K562 (cell line): ENCODE data around the gene SPOCK3. TPM values are rescaled to one million over a fixed set of nuclear protein-coding genes. Genes with fewer than 3 reads are reported as not detected.

Experiments
- ATAC-seq: fragments of 200-7000 bp; cut with Tn5 transposase; 3 replicates; pipeline ENCODE4 v1.9.1; 2020; ENCODE audit warnings: moderate library complexity
- BruUV-seq: library from RNA; stranded (reverse); fragments of 400-500 nt; replicated peaks from 2 replicates; lab custom pipeline; 2021; lab: Mats Ljungman, UMichigan
- CTCF ChIA-PET: fragments of 300-600 bp; formaldehyde crosslinking; extraction: SDS; loops from one replicate; lab custom pipeline; 2021; ENCODE audit warnings: low intra/inter-chr PET ratio; lab: Yijun Ruan, JAX
- POLR2A ChIA-PET: fragments of 300-600, 350-650 bp; sonication (Branson Sonifier 250); formaldehyde crosslinking; extraction: SDS; loops from one replicate; lab custom pipeline; 2021; ENCODE audit warnings: antibody characterized with exemption, inconsistent platforms; lab: Yijun Ruan, JAX
- DNase-seq, 4 experiments: peaks; one replicate each; pipeline versions ENCODE4 v3.0.0 to v3.0.0-alpha.2; 2011 to 2018; ENCODE audit warnings: low spot score in 3 of 4, mixed read lengths in 3 of 4; ENCODE audit errors: extremely low read depth in 1 of 4
- FAIRE-seq: peaks from 2 replicates; lab custom pipeline; 2011; peaks lifted over from hg19 to GRCh38; lab: Jason Lieb, UNC
- H2AFZ ChIP-seq: 2 replicates; pipeline ENCODE4 v1.6.0; 2011; ENCODE audit warnings: low read depth, low read length, control low read depth, inconsistent platforms
- H3K27ac ChIP-seq: fragments of 200-600 bp; 3 replicates; pipeline ENCODE4 v1.8.0; 2011; ENCODE audit warnings: low read depth, mild to moderate bottlenecking, control low read depth, inconsistent platforms, low read length, moderate library complexity, mixed read lengths; ENCODE audit errors: extremely low read depth
- H3K27me3 ChIP-seq, 2 experiments: fragments of 300-600 bp in 1 of 2; 2 replicates in 1 of 2; 3 replicates in 1 of 2; pipeline versions ENCODE4 v1.6.0 to v1.8.0; 2011; ENCODE audit warnings: inconsistent platforms in 2 of 2, low read length in 2 of 2, mild to moderate bottlenecking in 1 of 2, mixed read lengths in 1 of 2, moderate library complexity in 1 of 2; ENCODE audit not compliant: control insufficient read depth in 2 of 2, insufficient read depth in 2 of 2
- H3K36me3 ChIP-seq: fragments of 300-600 bp; 3 replicates; pipeline ENCODE4 v1.8.0; 2011; ENCODE audit warnings: mild to moderate bottlenecking, low read length, inconsistent platforms; ENCODE audit not compliant: control insufficient read depth, insufficient read depth
- H3K4me1 ChIP-seq, 2 experiments: fragments of 200-600 bp in 1 of 2; replicated peaks in 1 of 2; 2 replicates in 1 of 2; 3 replicates in 1 of 2; pipeline versions ENCODE4 v1.5.1 to v1.8.0; 2011; ENCODE audit warnings: inconsistent platforms in 2 of 2, low read length in 2 of 2, mild to moderate bottlenecking in 1 of 2, mixed read lengths in 1 of 2, moderate library complexity in 1 of 2; ENCODE audit not compliant: control insufficient read depth in 2 of 2, insufficient read depth in 2 of 2
- H3K4me2 ChIP-seq: 2 replicates; pipeline ENCODE4 v1.6.1; 2011; ENCODE audit warnings: low read length, control low read depth, inconsistent platforms, mixed read lengths; ENCODE audit not compliant: insufficient read depth
- H3K4me3 ChIP-seq: fragments of 200-600 bp; sonication (generic), shearing (Covaris generic); 2 replicates; pipeline ENCODE4 v1.5.1; 2016; ENCODE audit warnings: control low read depth, inconsistent platforms
- H3K79me2 ChIP-seq: fragments of 200-600 bp; 3 replicates; pipeline ENCODE4 v1.8.0; 2011; ENCODE audit warnings: low read length, inconsistent platforms; ENCODE audit not compliant: control insufficient read depth, insufficient read depth
- H3K9ac ChIP-seq, 2 experiments: 2 replicates each; pipeline versions ENCODE4 v1.6.0 to v1.6.1; 2011; ENCODE audit warnings: low read depth in 2 of 2, low read length in 2 of 2, control low read depth in 1 of 2, inconsistent platforms in 1 of 2, mild to moderate bottlenecking in 1 of 2, mixed read lengths in 1 of 2; ENCODE audit not compliant: insufficient read depth in 1 of 2
- H3K9me1 ChIP-seq: one replicate; pipeline ENCODE4 v1.6.0; 2011; ENCODE audit warnings: inconsistent platforms, mild to moderate bottlenecking, low read length, moderate library complexity; ENCODE audit not compliant: control insufficient read depth, insufficient read depth
- H3K9me3 ChIP-seq: replicated peaks from 2 replicates; pipeline ENCODE4 v1.5.1; 2011; ENCODE audit warnings: low read depth, low read length, inconsistent platforms; ENCODE audit not compliant: control insufficient read depth, insufficient read depth
- H4K20me1 ChIP-seq: replicated peaks from 2 replicates; pipeline ENCODE4 v1.6.1; 2011; ENCODE audit warnings: low read length, inconsistent platforms, mixed read lengths; ENCODE audit not compliant: control insufficient read depth, insufficient read depth
- ATF3 ChIP-seq, 2 experiments: fragments of 450-650 bp in 1 of 2; sonication (generic) in 1 of 2; formaldehyde crosslinking in 1 of 2; IDR thresholded peaks in 1 of 2; conservative IDR thresholded peaks in 1 of 2; 2 replicates each; pipeline versions ENCODE4 v1.6.1 to v1.8.1; 2016 to 2023; ENCODE audit warnings: mild to moderate bottlenecking in 2 of 2, moderate library complexity in 2 of 2, inconsistent platforms in 1 of 2, missing genetic modification reagents in 1 of 2
- FOXK2 ChIP-seq, 2 experiments: fragments of 450-650 bp; IDR thresholded peaks in 1 of 2; conservative IDR thresholded peaks in 1 of 2; 2 replicates each; pipeline ENCODE4 v1.6.1; 2016; ENCODE audit warnings: low read depth in 2 of 2, mild to moderate bottlenecking in 1 of 2
- HOXB6 ChIP-seq: fragments of 250-450 bp; sonication (Bioruptor Pico); IDR thresholded peaks from 2 replicates; pipeline ENCODE4 v1.5.1; 2022; ENCODE audit warnings: mild to moderate bottlenecking, borderline replicate concordance
- JUNB ChIP-seq: fragments of 450-650 bp; formaldehyde crosslinking; conservative IDR thresholded peaks from 2 replicates; pipeline ENCODE4 v1.4.0; 2020; ENCODE audit warnings: mild to moderate bottlenecking
- MCM5 ChIP-seq: fragments of 450-650 bp; IDR thresholded peaks from 2 replicates; pipeline ENCODE4 v1.6.1; 2016; ENCODE audit warnings: low read depth
- MECOM ChIP-seq: fragments of 250-450 bp; sonication (Bioruptor Pico); IDR thresholded peaks from 2 replicates; pipeline ENCODE4 v1.8.0; 2022; ENCODE audit warnings: inconsistent platforms
- NFE2 ChIP-seq: IDR thresholded peaks from 2 replicates; pipeline ENCODE4 v1.6.1; 2014; ENCODE audit warnings: antibody characterized with exemption, low read depth
- NRF1 ChIP-seq, 2 experiments: fragments of 450-650 bp; IDR thresholded peaks in 1 of 2; conservative IDR thresholded peaks in 1 of 2; 2 replicates each; pipeline ENCODE4 v1.6.1; 2014; ENCODE audit warnings: mild to moderate bottlenecking in 2 of 2
- POU5F1 ChIP-seq: fragments of 150-350 bp; IDR thresholded peaks from 2 replicates; pipeline ENCODE4 v1.6.1; 2014; ENCODE audit warnings: borderline replicate concordance, low read length, low read depth, mild to moderate bottlenecking; ENCODE audit not compliant: partially characterized antibody
- PTRF ChIP-seq: fragments of 450-650 bp; IDR thresholded peaks from 2 replicates; pipeline ENCODE4 v1.6.1; 2016; ENCODE audit warnings: mild to moderate bottlenecking, missing genetic modification characterization, missing compliant biosample characterization
- SMAD1 ChIP-seq: fragments of 150-350 bp; IDR thresholded peaks from 2 replicates; pipeline ENCODE4 v1.6.1; 2014; ENCODE audit warnings: low read length, low read depth; ENCODE audit not compliant: partially characterized antibody
- TEAD1 ChIP-seq, 2 experiments: fragments of 450-650 bp in 1 of 2; sonication (generic) in 1 of 2; formaldehyde crosslinking; IDR thresholded peaks; 2 replicates each; pipeline versions ENCODE4 v1.4.0 to v1.8.0; 2020 to 2022; ENCODE audit warnings: mild to moderate bottlenecking in 2 of 2, missing genetic modification reagents in 1 of 2
- U2AF2 ChIP-seq: fragments of 200-400 bp; formaldehyde crosslinking; optimal IDR thresholded peaks from 2 replicates; pipeline ENCODE3; 2017; ENCODE audit warnings: low read depth, mild to moderate bottlenecking, low read length
- XRCC4 ChIP-seq: IDR thresholded peaks from one replicate; pipeline ENCODE4 v1.6.1; 2011; ENCODE audit not compliant: insufficient read depth, insufficient read length; ENCODE audit errors: extremely low read depth
- ZBED1 ChIP-seq: IDR thresholded peaks from 2 replicates; pipeline ENCODE4 v1.6.1; 2014
- ZNF12 ChIP-seq: sonication (generic); formaldehyde crosslinking; IDR thresholded peaks from 2 replicates; pipeline ENCODE4 v1.4.0; 2020; ENCODE audit warnings: mild to moderate bottlenecking, missing genetic modification reagents
- ZNF280B ChIP-seq: fragments of 250-450 bp; sonication (Bioruptor Pico); IDR thresholded peaks from 2 replicates; pipeline ENCODE4 v1.5.1; 2021; ENCODE audit warnings: mild to moderate bottlenecking
- ZNF436 ChIP-seq: fragments of 250-450, 450-650 bp; sonication (Bioruptor Pico); formaldehyde crosslinking; IDR thresholded peaks from 2 replicates; pipeline ENCODE4 v1.7.0; 2020; ENCODE audit warnings: mild to moderate bottlenecking
- WGBS: fragments of 100-300 bp; shearing (Covaris generic); methylation state at CpG from one replicate; pipeline ENCODE4 v1.1.6; 2016; ENCODE audit warnings: low coverage, mixed read lengths; ENCODE audit not compliant: insufficient coverage; ENCODE audit errors: missing lambda C conversion rate; 5-methylcytosine and 5-hydroxymethylcytosine counted together
- in situ Hi-C: fragments of 300-500 bp; cut with MboI; formaldehyde crosslinking; loops from 4 replicates; pipeline ENCODE4 v1.15.0; 2018; ENCODE audit warnings: inconsistent platforms, mixed read lengths
- intact Hi-C: fragments of 100-400 bp; cut with micrococcal nuclease; formaldehyde crosslinking; loops from 2 replicates; pipeline ENCODE4 v1.14.2; 2022
- polyA plus RNA-seq, 8 experiments: library from polyadenylated mRNA; depleted of rRNA in 4 of 8; stranded (reverse) in 5 of 8; unstranded in 3 of 8; fragments of >200 nt; fragmentation: Nextera tagmentation in 2 of 8; fragmentation: Illumina TruSeq in 1 of 8; extraction: Ambion mirVana in 2 of 8; extraction: Trizol in 1 of 8; gene quantifications; 2 replicates each; pipeline versions ENCODE4 v1.2.1 to v1.2.3, GENCODE V29; 2011 to 2014; ENCODE audit warnings: inconsistent platforms in 1 of 8, missing spikeins in 1 of 8
- total RNA-seq, 7 experiments: library from RNA; depleted of rRNA in 6 of 7; stranded (reverse); fragments of >200 nt in 6 of 7; fragmentation: Illumina TruSeq in 2 of 7; extraction: Trizol in 2 of 7; gene quantifications; 2 replicates each; pipeline versions ENCODE4 v1.2.1 to v1.2.3, GENCODE V29; 2011 to 2021; ENCODE audit warnings: low replicate concordance in 1 of 7
- TF ChIP-seq, protein P1 (sequence below): IDR thresholded peaks from 2 replicates; pipeline ENCODE4 v1.6.1; 2011; ENCODE audit not compliant: insufficient read length; ENCODE audit errors: extremely low read depth
- TF ChIP-seq, protein P2 (sequence below): sonication (generic); formaldehyde crosslinking; IDR thresholded peaks from 2 replicates; pipeline ENCODE4 v1.5.0; 2020; ENCODE audit warnings: missing genetic modification reagents

Gene SPOCK3
- total and polyA plus RNA-seq, 9 of the 15 experiments (the other 6 are each of a cell fraction or from before 2014, with no cell fraction given), result not detected

DNA sequence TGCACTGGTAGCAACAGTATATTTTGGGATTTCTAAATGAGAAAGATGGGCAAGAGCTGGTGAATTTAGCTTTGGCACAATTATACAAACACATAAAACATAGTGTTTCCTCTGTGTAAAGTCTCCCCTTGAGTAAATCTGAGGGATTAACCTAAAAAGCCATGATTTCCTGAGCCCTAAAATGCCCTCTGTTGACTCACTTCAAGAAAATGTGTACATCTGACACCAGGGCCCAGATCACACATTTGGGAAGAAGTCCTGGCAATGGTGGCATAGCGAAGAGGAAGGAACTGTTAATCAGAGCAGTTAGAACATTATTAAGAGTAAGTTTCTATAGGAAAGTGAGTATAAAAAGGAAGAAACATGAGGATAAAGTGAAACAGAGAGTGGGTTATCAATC, 338.5 kb downstream of the SPOCK3 start:
- 0% methylated on average over 1 of the region's 1 CpG for WGBS
- Histone ChIP-seq H3K27ac (no peak overlapping the region), H3K9me3 (no peaks in the 10 kb centered on the region; the same call in 1 of the 2 replicates), H3K79me2 (no peaks in the 10 kb centered on the region), H3K4me1 (no peaks in the 10 kb centered on the region), H2AFZ (no peak overlapping the region), H3K9me1 (no peaks in the 10 kb centered on the region), H3K9ac (no peak overlapping the region), H3K36me3 (no peaks in the 10 kb centered on the region), H3K27me3 (no peaks in the 10 kb centered on the region), H3K4me2 (no peak overlapping the region), H3K4me3 (no peak overlapping the region), H4K20me1 (no peaks in the 10 kb centered on the region)
- in situ Hi-C loops, result no loop called here
- DNase-seq, result no peak
- POLR2A ChIA-PET, result no interaction called here
- TF ChIP-seq, protein P1, sequence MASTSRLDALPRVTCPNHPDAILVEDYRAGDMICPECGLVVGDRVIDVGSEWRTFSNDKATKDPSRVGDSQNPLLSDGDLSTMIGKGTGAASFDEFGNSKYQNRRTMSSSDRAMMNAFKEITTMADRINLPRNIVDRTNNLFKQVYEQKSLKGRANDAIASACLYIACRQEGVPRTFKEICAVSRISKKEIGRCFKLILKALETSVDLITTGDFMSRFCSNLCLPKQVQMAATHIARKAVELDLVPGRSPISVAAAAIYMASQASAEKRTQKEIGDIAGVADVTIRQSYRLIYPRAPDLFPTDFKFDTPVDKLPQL, result no peak
- no peak for TF ChIP-seq SMAD1
- TF ChIP-seq MCM5, result no peak
- no peak for TF ChIP-seq NRF1 (conservative IDR thresholded peaks at IDR 0.05 in 1 of 2, IDR thresholded peaks at IDR 0.05 in 1 of 2)
- no peak for TF ChIP-seq ATF3 (IDR thresholded peaks at IDR 0.05)
- TF ChIP-seq ATF3 (CRISPR knock-in tag; conservative IDR thresholded peaks at IDR 0.05), result no peak
- no peak for TF ChIP-seq U2AF2
- TF ChIP-seq ZNF436 (CRISPR knock-in tag), result no peak
- TF ChIP-seq MECOM, result no peak
- TF ChIP-seq ZNF280B (CRISPR knock-in tag), result no peak
- no peak for TF ChIP-seq TEAD1 (CRISPR knock-in tag; IDR thresholded peaks at IDR 0.05)
- no peak for TF ChIP-seq POU5F1
- TF ChIP-seq XRCC4, result no peak
- TF ChIP-seq, protein P2, sequence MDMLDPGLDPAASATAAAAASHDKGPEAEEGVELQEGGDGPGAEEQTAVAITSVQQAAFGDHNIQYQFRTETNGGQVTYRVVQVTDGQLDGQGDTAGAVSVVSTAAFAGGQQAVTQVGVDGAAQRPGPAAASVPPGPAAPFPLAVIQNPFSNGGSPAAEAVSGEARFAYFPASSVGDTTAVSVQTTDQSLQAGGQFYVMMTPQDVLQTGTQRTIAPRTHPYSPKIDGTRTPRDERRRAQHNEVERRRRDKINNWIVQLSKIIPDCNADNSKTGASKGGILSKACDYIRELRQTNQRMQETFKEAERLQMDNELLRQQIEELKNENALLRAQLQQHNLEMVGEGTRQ, result no peak
- TF ChIP-seq ZNF12, result no peak
- no peak for TF ChIP-seq FOXK2 (conservative IDR thresholded peaks at IDR 0.05 in 1 of 2, IDR thresholded peaks at IDR 0.05 in 1 of 2; ENCODE audit: low read depth in 2 of 2)
- TF ChIP-seq JUNB (CRISPR knock-in tag), result no peak
- no peak for TF ChIP-seq ZBED1
- no peak for TF ChIP-seq PTRF (tag)
- no peak for TF ChIP-seq HOXB6 (CRISPR knock-in tag)
- TF ChIP-seq NFE2, result no peak
- FAIRE-seq, result no peak
- CTCF ChIA-PET, result no interaction called here
- no peak for ATAC-seq
- no TSS peak for BruUV-seq
- intact Hi-C loops, result no loop called here
